HEK293 (cell line): ENCODE data around the gene APBA1.

ENCODE experiments used
- CTCF ChIA-PET: fragments of 350-600 bp; formaldehyde crosslinking; extraction: SDS; loops from one replicate; lab custom pipeline; 2021; ENCODE audit warnings: antibody characterized with exemption; lab: Yijun Ruan, JAX
- POLR2A ChIA-PET: fragments of 300-600 bp; formaldehyde crosslinking; extraction: SDS; loops from one replicate; lab custom pipeline; 2020; ENCODE audit warnings: antibody characterized with exemption, inconsistent platforms; lab: Yijun Ruan, JAX
- H3K27ac ChIP-seq: fragments of 200-500 bp; sonication (Bioruptor generic); 2 replicates; pipeline ENCODE4 v1.5.1; 2014; ENCODE audit warnings: low read depth, low read length, control low read depth, inconsistent platforms; ENCODE audit errors: extremely low read depth
- H3K36me3 ChIP-seq, 2 experiments: fragments of 200-500 bp in 1 of 2; sonication (Bioruptor generic) in 1 of 2; 1 replicate in 1 of 2; 2 replicates in 1 of 2; pipeline ENCODE4 v1.5.1; 2014 to 2017; ENCODE audit warnings: inconsistent platforms in 2 of 2, low read length in 2 of 2; ENCODE audit not compliant: control insufficient read depth in 2 of 2, insufficient read depth in 1 of 2
- H3K4me1 ChIP-seq: fragments of 200-500 bp; sonication (Bioruptor generic); 2 replicates; pipeline ENCODE4 v1.5.1; 2014; ENCODE audit warnings: mild to moderate bottlenecking, low read length, inconsistent platforms; ENCODE audit not compliant: control insufficient read depth, insufficient read depth
- H3K4me3 ChIP-seq: 2 replicates; pipeline ENCODE4 v1.5.1; 2011; ENCODE audit warnings: low read depth, mild to moderate bottlenecking, control low read depth, low read length, moderate library complexity
- H3K9me3 ChIP-seq: fragments of 200-500 bp; sonication (Bioruptor generic); 2 replicates; pipeline ENCODE4 v1.5.1; 2014; ENCODE audit warnings: low read depth, low read length, inconsistent platforms; ENCODE audit not compliant: control insufficient read depth, insufficient read depth
- BCL6B ChIP-seq: fragments of 450-650 bp; formaldehyde crosslinking; IDR thresholded peaks from 2 replicates; pipeline ENCODE4 v1.5.1; 2017; ENCODE audit warnings: missing biosample characterization, missing genetic modification characterization
- PRDM2 ChIP-seq: fragments of 450-650 bp; formaldehyde crosslinking; IDR thresholded peaks from 2 replicates; pipeline ENCODE4 v1.5.1; 2016; ENCODE audit warnings: missing biosample characterization, missing genetic modification characterization, borderline replicate concordance
- PRDM4 ChIP-seq: fragments of 450-650 bp; formaldehyde crosslinking; IDR thresholded peaks from 2 replicates; pipeline ENCODE4 v1.5.1; 2017; ENCODE audit warnings: missing biosample characterization, missing genetic modification characterization
- SCRT2 ChIP-seq: fragments of 450-650 bp; formaldehyde crosslinking; IDR thresholded peaks from 2 replicates; pipeline ENCODE4 v1.5.1; 2016; ENCODE audit warnings: missing biosample characterization, missing genetic modification characterization
- ZFP3 ChIP-seq: fragments of 450-650 bp; formaldehyde crosslinking; IDR thresholded peaks from 2 replicates; pipeline ENCODE4 v1.5.1; 2016; ENCODE audit warnings: low read depth, missing biosample characterization, missing genetic modification characterization
- ZNF10 ChIP-seq: fragments of 450-650 bp; formaldehyde crosslinking; IDR thresholded peaks from 2 replicates; pipeline ENCODE4 v1.5.1; 2017; ENCODE audit warnings: missing biosample characterization, missing genetic modification characterization
- ZNF140 ChIP-seq: fragments of 450-650 bp; formaldehyde crosslinking; IDR thresholded peaks from 2 replicates; pipeline ENCODE4 v1.5.1; 2016; ENCODE audit warnings: missing biosample characterization, missing genetic modification characterization
- ZNF501 ChIP-seq: fragments of 450-650 bp; formaldehyde crosslinking; IDR thresholded peaks from 2 replicates; pipeline ENCODE4 v1.5.1; 2016; ENCODE audit warnings: missing biosample characterization, missing genetic modification characterization
- ZNF521 ChIP-seq: fragments of 450-650 bp; formaldehyde crosslinking; IDR thresholded peaks from 2 replicates; pipeline ENCODE4 v1.5.1; 2017; ENCODE audit warnings: missing biosample characterization, mild to moderate bottlenecking, missing genetic modification characterization
- ZNF600 ChIP-seq: fragments of 450-650 bp; formaldehyde crosslinking; IDR thresholded peaks from 2 replicates; pipeline ENCODE4 v1.5.1; 2016; ENCODE audit warnings: missing biosample characterization, missing genetic modification characterization
- ZNF704 ChIP-seq: fragments of 450-650 bp; formaldehyde crosslinking; IDR thresholded peaks from 2 replicates; pipeline ENCODE4 v1.5.1; 2016; ENCODE audit warnings: missing biosample characterization, missing genetic modification characterization

APBA1 gene

GRCh38 chr9:69389437-69389995 lies 282.7 kb downstream of the APBA1 start:
- TF ChIP-seq ZNF704 (no peak), ZNF10 (tag by site-specific recombination) (peak; percentile 79)
- Histone ChIP-seq H3K27ac (no peak overlapping the region), H3K4me3 (no peak overlapping the region), H3K4me1 (no peaks in the 10 kb centered on the region), H3K9me3 (no peaks in the 10 kb centered on the region), H3K36me3 (no peaks in the 10 kb centered on the region)
- ChIA-PET POLR2A (no interaction called here), CTCF (no interaction called here)

- POLR2A ChIA-PET: no interaction called here
- Histone ChIP-seq H3K36me3 (no peaks in the 10 kb centered on the region), H3K4me3 (no peak overlapping the region), H3K27ac (no peak overlapping the region), H3K9me3 (no peaks in the 10 kb centered on the region), H3K4me1 (no peaks in the 10 kb centered on the region)
- TF ChIP-seq ZNF140 (tag by site-specific recombination) (no peak), ZFP3 (no peak), ZNF501 (tag by site-specific recombination) (no peak), ZNF600 (tag by site-specific recombination) (no peak), PRDM4 (tag by site-specific recombination) (no peak), ZNF521 (no peak), BCL6B (tag by site-specific recombination) (no peak), PRDM2 (tag by site-specific recombination) (no peak), SCRT2 (tag by site-specific recombination) (no peak)
- CTCF ChIA-PET: interaction anchor here (0.6 kb wide), 1 partner anchor 62 kb away, joined by 3 read pairs; no protein-coding TSS in a partner anchor
Observed at GRCh38 chr9:69388596-69388995, 283.6 kb downstream of the APBA1 start.
